B cell (primary cell): ENCODE results near the gene SAMD4A. TPM values are rescaled to one million over a fixed set of nuclear protein-coding genes. Genes with fewer than 3 reads are reported as not detected.

Source experiments
- ATAC-seq: fragments of 200-7000 bp; cut with Tn5 transposase; one replicate; pipeline ENCODE4 v1.10.0; 2021; ENCODE audit warnings: low read depth, mild to moderate bottlenecking, moderate number of reproducible peaks, moderate library complexity
- CTCF ChIA-PET: fragments of 350-600 bp; sonication (Branson Sonifier 250); formaldehyde crosslinking; loops from one replicate; lab custom pipeline; 2021; ENCODE audit warnings: antibody characterized with exemption, inconsistent platforms; lab: Charles Lee
- POLR2A ChIA-PET: fragments of 350-600 bp; sonication (Branson Sonifier 250); formaldehyde crosslinking; loops from one replicate; lab custom pipeline; 2021; ENCODE audit warnings: antibody characterized with exemption; lab: Charles Lee
- DNase-seq: peaks from one replicate; pipeline ENCODE4 v3.0.0; 2013
- H2AFZ ChIP-seq: 2 replicates; pipeline ENCODE4 v1.6.1; 2012; ENCODE audit warnings: mild to moderate bottlenecking, low read depth, low read length; ENCODE audit not compliant: insufficient read depth, poor library complexity, severe bottlenecking
- H3K27ac ChIP-seq, 2 donors: 1 replicate in 1 of 2; 2 replicates in 1 of 2; pipeline ENCODE4 v1.5.1; 2012 to 2013; ENCODE audit warnings: low read length in 2 of 2, mild to moderate bottlenecking in 2 of 2, moderate library complexity in 1 of 2
- H3K27me3 ChIP-seq, 4 experiments: fragments of 200-600 bp in 1 of 4; sonication (generic) in 1 of 4; replicated peaks in 1 of 4; 1 replicate in 2 of 4; 2 replicates in 2 of 4; pipeline versions ENCODE4 v1.6.1 to v1.7.0; 2013 to 2016; ENCODE audit warnings: low read length in 3 of 4, mild to moderate bottlenecking in 2 of 4, mixed read lengths in 1 of 4, moderate library complexity in 1 of 4; ENCODE audit not compliant: insufficient read depth in 4 of 4, control insufficient read depth in 3 of 4; ENCODE audit errors: control extremely low read depth in 1 of 4
- H3K36me3 ChIP-seq, 2 experiments: replicated peaks in 1 of 2; 1 replicate in 1 of 2; 2 replicates in 1 of 2; pipeline versions ENCODE4 v1.6.1 to v1.7.1; 2013; ENCODE audit warnings: low read length in 1 of 2; ENCODE audit not compliant: insufficient read depth in 2 of 2, control insufficient read depth in 1 of 2; ENCODE audit errors: control extremely low read depth in 1 of 2, extremely low read depth in 1 of 2
- H3K4me1 ChIP-seq, 2 donors: fragments of 200-600 bp in 1 of 2; sonication (generic) in 1 of 2; 1 replicate in 1 of 2; 2 replicates in 1 of 2; pipeline versions ENCODE4 v1.5.1 to v1.6.1; 2013 to 2017; ENCODE audit warnings: low read length in 2 of 2; ENCODE audit not compliant: control insufficient read depth in 2 of 2, insufficient read depth in 2 of 2
- H3K4me2 ChIP-seq: replicated peaks from 2 replicates; pipeline ENCODE3; 2012; ENCODE audit warnings: mild to moderate bottlenecking, low read depth, low read length; ENCODE audit not compliant: poor library complexity, severe bottlenecking
- H3K4me3 ChIP-seq, 5 experiments: fragments of 200-600 bp in 1 of 5; sonication (generic) in 1 of 5; 1 replicate in 3 of 5; 2 replicates in 2 of 5; pipeline versions ENCODE4 v1.5.1 to v1.7.0; 2011 to 2016; ENCODE audit warnings: low read length in 4 of 5, mild to moderate bottlenecking in 4 of 5, low read depth in 2 of 5, control low read depth in 1 of 5, moderate library complexity in 1 of 5; ENCODE audit not compliant: insufficient read depth in 1 of 5; ENCODE audit errors: control extremely low read depth in 1 of 5, extremely low read depth in 1 of 5
- H3K79me2 ChIP-seq: fragments of 200-600 bp; sonication (generic); one replicate; pipeline ENCODE4 v1.6.0; 2016; ENCODE audit warnings: low read length; ENCODE audit not compliant: control insufficient read depth, insufficient read depth
- H3K9ac ChIP-seq: fragments of 200-600 bp; sonication (generic); 2 replicates; pipeline ENCODE4 v1.6.1; 2017; ENCODE audit warnings: mild to moderate bottlenecking, low read length, moderate library complexity
- H3K9me3 ChIP-seq, 3 donors: one replicate each; pipeline versions ENCODE4 v1.6.1 to v1.7.1; 2013; ENCODE audit warnings: low read length in 2 of 3; ENCODE audit not compliant: control insufficient read depth in 2 of 3, insufficient read depth in 1 of 3; ENCODE audit errors: control extremely low read depth in 1 of 3
- H4K20me1 ChIP-seq: 2 replicates; pipeline ENCODE4 v1.6.0; 2012; ENCODE audit warnings: mild to moderate bottlenecking, low read length; ENCODE audit not compliant: insufficient read depth, control insufficient read depth, poor library complexity, severe bottlenecking
- H3K27ac Mint-ChIP-seq: one replicate; pipeline ENCODE4 v1.8.0; 2021; ENCODE audit warnings: mixed read lengths
- H3K27me3 Mint-ChIP-seq: one replicate; pipeline ENCODE4 v1.8.0; 2021; ENCODE audit warnings: mixed read lengths
- H3K4me1 Mint-ChIP-seq: one replicate; pipeline ENCODE4 v1.8.0; 2021; ENCODE audit warnings: mixed read lengths
- H3K4me3 Mint-ChIP-seq: one replicate; pipeline ENCODE4 v1.8.0; 2021; ENCODE audit warnings: mixed read lengths
- H3K9me3 Mint-ChIP-seq: one replicate; pipeline ENCODE4 v1.8.0; 2022; ENCODE audit warnings: mixed read lengths; ENCODE audit not compliant: insufficient read depth
- EZH2 ChIP-seq: IDR thresholded peaks from 2 replicates; pipeline ENCODE4 v1.6.1; 2012; ENCODE audit warnings: borderline replicate concordance, low read depth, mild to moderate bottlenecking, moderate library complexity, low read length; ENCODE audit not compliant: insufficient read depth, poor library complexity, severe bottlenecking
- WGBS: methylation state at CpG from one replicate; pipeline ENCODE4 v1.1.5; 2013; ENCODE audit warnings: missing lambda C conversion rate; ENCODE audit not compliant: insufficient coverage; 5-methylcytosine and 5-hydroxymethylcytosine counted together
- intact Hi-C: fragments of 100-400 bp; cut with micrococcal nuclease; formaldehyde crosslinking; loops from one replicate; pipeline ENCODE4 v1.10.0; 2022
- polyA plus RNA-seq: library from polyadenylated mRNA; depleted of rRNA; stranded (reverse); fragments of >200 nt; gene quantifications from 2 replicates; pipeline ENCODE4 v1.2.3, GENCODE V29; 2012
- total RNA-seq, 2 donors: library from RNA; stranded (reverse); fragments of 120-200 nt in 1 of 2; gene quantifications; 1 replicate in 1 of 2; 2 replicates in 1 of 2; pipeline versions ENCODE4 v1.2.3 to v1.2.4, GENCODE V29; 2013 to 2022
- TF ChIP-seq, protein P1 (sequence below): fragments of 200-600 bp; IDR thresholded peaks from one replicate; pipeline ENCODE4 v1.8.0; 2022; ENCODE audit warnings: antibody characterized with exemption, mild to moderate bottlenecking

The SAMD4A gene
- total and polyA plus RNA-seq, 2 donors (not counting 1 experiment from before 2014, with no cell fraction given), result 5.7 to 13.7 TPM

DNA sequence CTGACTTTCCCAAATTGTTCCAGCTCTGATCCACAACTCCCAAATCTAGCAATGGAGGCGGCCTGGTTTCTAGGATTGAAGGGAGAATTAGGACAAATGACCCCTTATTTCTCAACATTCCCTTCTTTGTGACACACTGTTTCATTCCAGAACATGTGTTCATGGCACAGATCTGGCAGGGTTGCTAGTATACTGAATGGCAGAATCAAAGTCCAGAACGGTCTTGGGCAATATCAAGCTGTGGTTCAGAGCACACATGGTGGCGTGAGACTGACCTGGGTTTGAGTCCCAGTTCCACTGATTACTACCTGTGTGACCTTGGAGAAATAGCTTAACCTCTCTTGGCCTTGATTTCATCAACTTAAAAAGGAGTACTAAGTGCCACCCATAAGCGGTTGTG lies 152.5 kb downstream of the SAMD4A start:
- ATAC-seq (no peak), DNase-seq (no peak)
- Histone ChIP-seq H3K9me3 (no peaks in the 10 kb centered on the region), H2AFZ (no peak overlapping the region), H3K4me3 (no peak overlapping the region), H3K9ac (no peak overlapping the region), H3K27ac (no peak overlapping the region), H3K79me2 (peaks cover 57% of the 10 kb centered on the region), H3K27me3 (no peaks in the 10 kb centered on the region), H3K36me3 (no peaks in the 10 kb centered on the region), H3K4me1 (peaks cover 0 to 5% of the 10 kb centered on the region in 2 donors), H3K4me2 (no peak overlapping the region), H4K20me1 (no peaks in the 10 kb centered on the region)
- POLR2A ChIA-PET, result no interaction called here
- intact Hi-C loops, result no loop called here
- no peak for TF ChIP-seq EZH2
- TF ChIP-seq, protein P1, sequence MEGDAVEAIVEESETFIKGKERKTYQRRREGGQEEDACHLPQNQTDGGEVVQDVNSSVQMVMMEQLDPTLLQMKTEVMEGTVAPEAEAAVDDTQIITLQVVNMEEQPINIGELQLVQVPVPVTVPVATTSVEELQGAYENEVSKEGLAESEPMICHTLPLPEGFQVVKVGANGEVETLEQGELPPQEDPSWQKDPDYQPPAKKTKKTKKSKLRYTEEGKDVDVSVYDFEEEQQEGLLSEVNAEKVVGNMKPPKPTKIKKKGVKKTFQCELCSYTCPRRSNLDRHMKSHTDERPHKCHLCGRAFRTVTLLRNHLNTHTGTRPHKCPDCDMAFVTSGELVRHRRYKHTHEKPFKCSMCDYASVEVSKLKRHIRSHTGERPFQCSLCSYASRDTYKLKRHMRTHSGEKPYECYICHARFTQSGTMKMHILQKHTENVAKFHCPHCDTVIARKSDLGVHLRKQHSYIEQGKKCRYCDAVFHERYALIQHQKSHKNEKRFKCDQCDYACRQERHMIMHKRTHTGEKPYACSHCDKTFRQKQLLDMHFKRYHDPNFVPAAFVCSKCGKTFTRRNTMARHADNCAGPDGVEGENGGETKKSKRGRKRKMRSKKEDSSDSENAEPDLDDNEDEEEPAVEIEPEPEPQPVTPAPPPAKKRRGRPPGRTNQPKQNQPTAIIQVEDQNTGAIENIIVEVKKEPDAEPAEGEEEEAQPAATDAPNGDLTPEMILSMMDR, result no peak
- H3K4me3 Mint-ChIP-seq, result no peak overlapping the region
- WGBS, result 100% methylated on average over 3 of the region's 4 CpGs
- CTCF ChIA-PET, result interaction anchor here (1.2 to 7.4 kb wide), 2 partner anchors 11 to 153 kb away, joined by 3 to 82 read pairs; partner anchors contain the start of gene SAMD4A
- H3K4me1 Mint-ChIP-seq, result peaks cover 11% of the 10 kb centered on the region
- H3K27me3 Mint-ChIP-seq, result no peaks in the 10 kb centered on the region
- no peak overlapping the region for H3K27ac Mint-ChIP-seq
- no peaks in the 10 kb centered on the region for H3K9me3 Mint-ChIP-seq

DNA sequence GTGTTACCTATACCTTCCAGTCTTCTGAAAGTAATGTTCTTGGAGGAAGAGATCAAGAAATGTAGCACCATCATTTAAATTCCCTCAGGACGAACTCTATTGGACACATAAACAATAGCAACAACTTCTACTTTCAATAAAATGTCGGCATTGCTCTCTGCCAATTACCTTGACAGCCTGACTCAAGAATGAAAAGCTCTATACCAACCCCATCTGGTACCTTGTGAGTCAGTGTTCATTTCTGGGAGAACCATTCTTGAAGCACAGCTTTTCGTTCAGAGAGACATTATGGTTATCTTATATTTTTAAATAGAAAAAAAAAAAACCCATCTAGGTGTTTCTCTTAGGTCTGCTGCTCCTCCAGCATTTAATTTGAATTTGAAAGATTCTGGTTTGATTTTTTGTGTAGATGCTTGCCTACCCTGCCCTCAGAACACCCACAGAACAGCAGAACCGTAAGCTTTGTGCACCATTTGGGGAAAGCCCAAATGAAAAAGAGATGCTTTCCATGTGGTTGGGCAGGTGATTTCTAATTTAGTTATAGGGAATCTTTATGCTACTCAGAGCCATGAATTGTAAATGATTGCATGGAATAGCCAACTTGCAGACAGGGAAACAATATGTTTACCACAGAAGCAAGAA lies 156.0 kb downstream of the SAMD4A start:
- peak; percentile 58 for ATAC-seq
- Mint-ChIP-seq H3K27me3 (no peaks in the 10 kb centered on the region), H3K4me1 (peaks cover 8% of the 10 kb centered on the region), H3K4me3 (peak overlapping the region; percentile 6), H3K9me3 (no peaks in the 10 kb centered on the region), H3K27ac (peak overlapping the region; percentile 44)
- Histone ChIP-seq H3K27ac (no peak overlapping the region), H3K4me3 (no peak overlapping the region), H4K20me1 (no peaks in the 10 kb centered on the region), H2AFZ (no peak overlapping the region), H3K4me2 (no peak overlapping the region), H3K9me3 (no peaks in the 10 kb centered on the region), H3K9ac (no peak overlapping the region), H3K27me3 (no peaks in the 10 kb centered on the region), H3K4me1 (peaks cover 0 to 3% of the 10 kb centered on the region in 2 donors), H3K36me3 (no peaks in the 10 kb centered on the region), H3K79me2 (peaks cover 24% of the 10 kb centered on the region)
- CTCF ChIA-PET, result interaction anchor here (1.0 to 7.4 kb wide), 7 partner anchors 11 to 156 kb away, joined by 3 to 82 read pairs (median 4); partner anchors contain the start of gene SAMD4A
- POLR2A ChIA-PET, result interaction anchor here (0.5 to 0.7 kb wide), 2 partner anchors 242 to 1937 kb away, joined by 3 to 4 read pairs; no protein-coding TSS in a partner anchor
- WGBS, result no CpG with 5 or more reads among the region's 4 CpGs
- TF ChIP-seq, protein P1, result peak; percentile 44
- no peak for TF ChIP-seq EZH2
- intact Hi-C loops, result loop anchor here (2.0 kb wide), 1 partner anchor 158 kb away; no protein-coding TSS in a partner anchor
- peak; percentile 63 for DNase-seq
